ENCODE data around the gene HOXD8.

HOXD8 gene

GRCh38 chr2:176148751-176149421 lies 19.4 kb downstream of the HOXD8 start:
- no peak for DNase-seq

- no peak for DNase-seq
These were observed 20.0 kb downstream of the HOXD8 start for GRCh38 chr2:176149481-176149938.

- no peak for DNase-seq
These were observed 20.6 kb downstream of the HOXD8 start for GRCh38 chr2:176149939-176150583.

GRCh38 chr2:176150584-176151441 lies 21.3 kb downstream of the HOXD8 start:
- no peak for DNase-seq

- no peak for DNase-seq
These were observed 22.2 kb downstream of the HOXD8 start, which contains the start of gene HOXD4 for GRCh38 chr2:176151442-176152287. Gene HOXD4, plus strand, starts transcription at chr2:176151550. Its CDS starts 84 bp downstream, at chr2:176151634.

- DNase-seq, result no peak
These were observed 23.1 kb downstream of the HOXD8 start for GRCh38 chr2:176152350-176153181.

GRCh38 chr2:176154576-176155252 lies 25.2 kb downstream of the HOXD8 start:
- DNase-seq, result no peak

- no peak for DNase-seq
These were observed 26.0 kb downstream of the HOXD8 start for GRCh38 chr2:176155356-176156044.

- no peak for DNase-seq
These were observed 26.8 kb downstream of the HOXD8 start for GRCh38 chr2:176156301-176156806.

- DNase-seq, result no peak
These were observed 27.4 kb downstream of the HOXD8 start, which contains the start of gene HOXD3 for GRCh38 chr2:176156807-176157498. Gene HOXD3, plus strand, starts transcription at chr2:176157307. Its CDS starts 11,808 bp downstream, at chr2:176169115.

GRCh38 chr2:176157499-176158185 lies 28.1 kb downstream of the HOXD8 start:
- no peak for DNase-seq

GRCh38 chr2:176158186-176158591 lies 28.7 kb downstream of the HOXD8 start:
- DNase-seq, result no peak

- no peak for DNase-seq
These were observed 29.6 kb downstream of the HOXD8 start for GRCh38 chr2:176158855-176159662.

- DNase-seq, result no peak
These were observed 30.3 kb downstream of the HOXD8 start for GRCh38 chr2:176159663-176160250.

GRCh38 chr2:176160251-176160985 lies 30.9 kb downstream of the HOXD8 start:
- no peak for DNase-seq

GRCh38 chr2:176160986-176161824 lies 31.7 kb downstream of the HOXD8 start:
- DNase-seq, result no peak
